ENCODE measurements around the gene USP14. TPM values are rescaled to one million over a fixed set of nuclear protein-coding genes. Genes with fewer than 3 reads are reported as not detected.
"Not testable (repeated sequence)": the region's sequence is repeated elsewhere in the genome, so short reads cannot be mapped to it uniquely, and the experiment has no call there.

Gene USP14
- total and polyA plus RNA-seq, 4 donors, result 22.8 to 41.2 (median 31.7) TPM

DNA sequence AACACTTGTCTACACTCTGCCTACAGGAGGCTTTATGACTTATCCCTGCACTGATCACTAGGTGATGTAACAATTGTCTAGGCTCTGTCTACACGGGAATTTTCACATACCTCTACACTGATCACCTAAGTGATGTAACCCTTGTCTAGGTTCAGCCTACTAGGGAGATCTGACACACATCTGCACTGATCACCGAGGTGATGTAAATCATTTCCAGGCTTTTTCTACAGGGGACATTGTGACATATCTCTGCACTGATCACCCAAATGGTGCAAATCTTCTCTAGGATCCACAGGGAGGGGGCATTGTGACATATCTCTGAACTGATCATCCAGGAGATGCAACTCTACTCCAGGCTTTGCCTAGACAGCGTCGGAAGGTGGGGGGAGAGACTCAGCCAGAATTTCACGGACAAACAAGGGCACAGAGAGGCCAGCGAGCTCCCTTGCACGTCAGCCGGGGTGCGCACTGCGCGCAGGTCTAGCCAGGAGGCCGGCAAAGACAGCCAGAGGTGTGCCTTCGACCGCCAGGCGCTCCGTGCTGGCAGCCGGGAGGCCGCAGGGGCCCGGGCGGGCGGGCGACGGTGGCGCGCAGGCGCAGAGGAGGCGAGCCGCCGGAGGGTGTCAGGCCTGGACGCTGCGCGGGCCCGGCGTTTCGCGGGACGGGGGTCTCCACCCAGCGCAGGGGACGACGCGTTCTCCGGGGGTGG lies 46.9 kb upstream of the USP14 start:
- H3K9ac ChIP-seq (ENCODE audit: insufficient read depth in 1 of 2, low read length in 2 of 2), result peak overlapping the region; percentile 42 to 46
- DNase-seq (peak; percentile 58 to 88 (median 76)), ATAC-seq (ENCODE audit: insufficient read depth, low FRiP score) (no peak)
- H3K4me1 ChIP-seq (ENCODE audit: control insufficient read depth in 5 of 5, insufficient read depth in 5 of 5, low read length in 5 of 5), result peaks cover 0 to 4% (median 0%) of the 10 kb centered on the region in 5 donors
- peaks cover 0 to 5% (median 0%) of the 10 kb centered on the region in 3 donors for H3K27me3 ChIP-seq (ENCODE audit: control insufficient read depth in 3 of 3, insufficient read depth in 3 of 3, low read length in 2 of 3)
- peak overlapping the region in 1 of 2 donors; percentile 75 for H3K27ac ChIP-seq (ENCODE audit: low read depth in 1 of 2, low read length in 1 of 2)
- H3K4me3 ChIP-seq, result no peak overlapping the region
- TF ChIP-seq, protein P1, sequence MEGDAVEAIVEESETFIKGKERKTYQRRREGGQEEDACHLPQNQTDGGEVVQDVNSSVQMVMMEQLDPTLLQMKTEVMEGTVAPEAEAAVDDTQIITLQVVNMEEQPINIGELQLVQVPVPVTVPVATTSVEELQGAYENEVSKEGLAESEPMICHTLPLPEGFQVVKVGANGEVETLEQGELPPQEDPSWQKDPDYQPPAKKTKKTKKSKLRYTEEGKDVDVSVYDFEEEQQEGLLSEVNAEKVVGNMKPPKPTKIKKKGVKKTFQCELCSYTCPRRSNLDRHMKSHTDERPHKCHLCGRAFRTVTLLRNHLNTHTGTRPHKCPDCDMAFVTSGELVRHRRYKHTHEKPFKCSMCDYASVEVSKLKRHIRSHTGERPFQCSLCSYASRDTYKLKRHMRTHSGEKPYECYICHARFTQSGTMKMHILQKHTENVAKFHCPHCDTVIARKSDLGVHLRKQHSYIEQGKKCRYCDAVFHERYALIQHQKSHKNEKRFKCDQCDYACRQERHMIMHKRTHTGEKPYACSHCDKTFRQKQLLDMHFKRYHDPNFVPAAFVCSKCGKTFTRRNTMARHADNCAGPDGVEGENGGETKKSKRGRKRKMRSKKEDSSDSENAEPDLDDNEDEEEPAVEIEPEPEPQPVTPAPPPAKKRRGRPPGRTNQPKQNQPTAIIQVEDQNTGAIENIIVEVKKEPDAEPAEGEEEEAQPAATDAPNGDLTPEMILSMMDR (IDR thresholded peaks at IDR 0.05; ENCODE audit: control extremely low read depth, extremely low read depth), result no peak
- no peaks in the 10 kb centered on the region for H3K36me3 ChIP-seq (ENCODE audit: control insufficient read depth in 4 of 4, insufficient read depth in 4 of 4, low read length in 4 of 4)
- peaks cover 0 to 6% (median under 1%) of the 10 kb centered on the region in 4 donors for H3K9me3 ChIP-seq (ENCODE audit: control insufficient read depth in 4 of 4, insufficient read depth in 3 of 4, low read length in 3 of 4)
- 21 to 29% methylated on average over 42 of the region's 42 CpGs for WGBS, 2 donors

DNA sequence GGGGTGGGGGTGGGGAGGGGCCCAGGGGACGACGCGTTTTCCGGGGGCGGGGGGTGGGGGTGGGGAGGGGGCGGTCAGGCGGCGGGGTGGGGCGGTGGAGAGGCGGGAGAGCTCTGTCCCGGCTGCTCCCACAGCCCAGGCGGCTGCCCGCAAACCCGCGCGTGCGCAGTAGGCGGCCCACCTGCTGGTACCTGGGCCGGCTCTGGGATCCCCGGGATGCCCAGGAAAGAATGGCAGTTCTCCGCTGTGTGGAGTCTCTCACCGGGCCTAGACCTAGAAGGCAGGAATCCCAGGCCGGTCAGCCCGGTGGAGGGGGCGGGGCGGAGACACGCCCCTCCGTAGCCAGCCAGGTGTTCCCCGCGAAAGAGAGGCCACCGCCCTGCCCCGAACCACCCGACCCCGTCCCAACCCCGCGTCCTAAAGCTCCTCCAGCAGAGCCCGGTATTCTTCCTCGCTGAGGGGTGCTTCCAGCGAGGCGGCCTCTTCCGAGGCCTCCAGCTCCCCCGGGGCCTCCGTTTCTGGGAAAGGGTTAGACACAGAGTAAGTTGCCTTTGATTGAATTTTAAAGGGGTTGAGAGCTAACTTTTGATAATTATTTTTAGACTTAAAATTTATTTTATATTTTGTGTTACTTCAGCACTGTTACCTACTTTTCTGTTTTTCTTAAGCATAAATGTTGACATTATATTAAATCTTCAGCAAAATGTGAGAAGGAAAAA lies 46.2 kb upstream of the USP14 start:
- not testable (repeated sequence) for H3K27me3 ChIP-seq (ENCODE audit: control insufficient read depth in 3 of 3, insufficient read depth in 3 of 3, low read length in 2 of 3); H3K4me3 ChIP-seq; H3K27ac ChIP-seq (ENCODE audit: low read depth in 1 of 2, low read length in 1 of 2); H3K36me3 ChIP-seq (ENCODE audit: control insufficient read depth in 4 of 4, insufficient read depth in 4 of 4, low read length in 4 of 4); ATAC-seq (ENCODE audit: insufficient read depth, low FRiP score); H3K9ac ChIP-seq (ENCODE audit: insufficient read depth in 1 of 2, low read length in 2 of 2); H3K4me1 ChIP-seq (ENCODE audit: control insufficient read depth in 5 of 5, insufficient read depth in 5 of 5, low read length in 5 of 5); H3K9me3 ChIP-seq (ENCODE audit: control insufficient read depth in 4 of 4, insufficient read depth in 3 of 4, low read length in 3 of 4); DNase-seq
- WGBS, 2 donors, result 34 to 45% methylated on average over 24 to 31 of the region's 43 CpGs

DNA sequence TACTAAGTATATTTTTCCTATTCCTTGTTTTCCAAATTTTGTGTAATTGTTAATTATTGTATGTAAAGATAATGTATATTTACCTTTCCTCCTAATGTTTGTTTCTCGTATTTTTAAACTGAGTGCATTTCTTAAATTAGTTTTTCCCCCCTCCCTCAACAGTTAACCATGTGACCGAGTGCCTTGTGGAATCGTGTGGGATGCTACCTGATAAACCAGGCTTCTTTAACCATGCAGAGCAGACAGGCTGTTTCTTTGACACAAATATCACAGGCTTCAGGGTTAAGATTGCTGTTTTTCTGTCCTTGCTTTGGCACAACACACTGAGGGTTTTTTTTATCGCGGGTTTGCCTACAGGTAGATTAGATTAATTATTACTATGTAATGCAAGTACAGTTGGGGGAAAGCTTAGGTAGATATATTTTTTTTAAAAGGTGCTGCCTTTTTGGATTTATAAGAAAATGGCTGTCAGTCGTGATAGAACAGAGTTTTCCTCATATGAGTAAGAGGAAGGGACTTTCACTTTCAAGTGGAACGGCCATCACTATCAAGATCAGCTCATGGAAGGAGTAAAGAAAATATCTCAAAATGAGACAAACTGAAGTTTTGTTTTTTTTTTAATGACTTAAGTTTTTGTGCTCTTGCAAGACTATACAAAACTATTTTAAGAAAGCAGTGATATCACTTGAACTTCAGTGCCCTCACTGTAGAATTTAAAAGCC lies 37.7 kb upstream of the USP14 start:
- DNase-seq, result not testable (repeated sequence)

DNA sequence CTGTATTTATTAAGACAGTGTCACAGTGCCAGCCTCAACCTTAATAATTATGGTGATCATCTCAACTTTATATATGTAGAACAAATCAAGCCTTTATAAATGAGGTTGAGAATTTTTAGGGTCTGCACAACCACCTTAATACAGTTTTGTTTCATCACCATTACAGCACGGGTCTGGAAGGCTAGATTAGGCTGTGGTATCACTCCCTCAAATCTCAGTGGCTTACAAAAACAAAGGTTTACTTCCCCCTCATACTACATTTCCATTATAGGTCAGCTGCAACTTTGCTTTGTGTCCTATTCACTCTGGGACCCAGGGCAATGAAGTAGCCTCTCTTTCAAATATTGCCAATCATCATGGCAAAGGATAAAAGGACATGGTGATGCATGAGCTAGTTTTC lies 23.3 kb upstream of the USP14 start:
- H3K9ac ChIP-seq (ENCODE audit: insufficient read depth in 1 of 2, low read length in 2 of 2), result no peak overlapping the region
- no peak for ATAC-seq (ENCODE audit: insufficient read depth, low FRiP score)
- no peak overlapping the region for H3K27ac ChIP-seq (ENCODE audit: low read depth in 1 of 2, low read length in 1 of 2)
- no peaks in the 10 kb centered on the region for H3K9me3 ChIP-seq (ENCODE audit: control insufficient read depth in 4 of 4, insufficient read depth in 3 of 4, low read length in 3 of 4)
- no peak for DNase-seq
- TF ChIP-seq, protein P1 (IDR thresholded peaks at IDR 0.05; ENCODE audit: control extremely low read depth, extremely low read depth), result no peak
- no peaks in the 10 kb centered on the region for H3K4me1 ChIP-seq (ENCODE audit: control insufficient read depth in 5 of 5, insufficient read depth in 5 of 5, low read length in 5 of 5)
- H3K27me3 ChIP-seq (ENCODE audit: control insufficient read depth in 3 of 3, insufficient read depth in 3 of 3, low read length in 2 of 3), result no peaks in the 10 kb centered on the region
- H3K4me3 ChIP-seq, result no peak overlapping the region
- 31% methylated on average over 1 of the region's 1 CpG for WGBS, 2 donors
- no peaks in the 10 kb centered on the region for H3K36me3 ChIP-seq (ENCODE audit: control insufficient read depth in 4 of 4, insufficient read depth in 4 of 4, low read length in 4 of 4)

More for the DNA sequence above, 37.7 kb upstream of the USP14 start:
- 75 to 77% methylated on average over 7 of the region's 7 CpGs for WGBS, 2 donors
- H3K9ac ChIP-seq (ENCODE audit: insufficient read depth in 1 of 2, low read length in 2 of 2); H3K4me1 ChIP-seq (ENCODE audit: control insufficient read depth in 5 of 5, insufficient read depth in 5 of 5, low read length in 5 of 5); H3K9me3 ChIP-seq (ENCODE audit: control insufficient read depth in 4 of 4, insufficient read depth in 3 of 4, low read length in 3 of 4); H3K36me3 ChIP-seq (ENCODE audit: control insufficient read depth in 4 of 4, insufficient read depth in 4 of 4, low read length in 4 of 4); H3K4me3 ChIP-seq; H3K27ac ChIP-seq (ENCODE audit: low read depth in 1 of 2, low read length in 1 of 2); ATAC-seq (ENCODE audit: insufficient read depth, low FRiP score); H3K27me3 ChIP-seq (ENCODE audit: control insufficient read depth in 3 of 3, insufficient read depth in 3 of 3, low read length in 2 of 3): not testable (repeated sequence)

All from lung (tissue), 12 donors.